CD4-positive, alpha-beta T cell treated with Interleukin-12 subunit alpha and Interleukin-12 subunit beta, for 1 hour (primary cell): ENCODE results near the gene WNT5B.
"Not testable (repeated sequence)": the region's sequence is repeated elsewhere in the genome, so short reads cannot be mapped to it uniquely, and the experiment has no call there.

Source experiments
- DNase-seq: peaks from one replicate; pipeline ENCODE4 v3.0.0-alpha.2; 2020

The WNT5B gene

DNA sequence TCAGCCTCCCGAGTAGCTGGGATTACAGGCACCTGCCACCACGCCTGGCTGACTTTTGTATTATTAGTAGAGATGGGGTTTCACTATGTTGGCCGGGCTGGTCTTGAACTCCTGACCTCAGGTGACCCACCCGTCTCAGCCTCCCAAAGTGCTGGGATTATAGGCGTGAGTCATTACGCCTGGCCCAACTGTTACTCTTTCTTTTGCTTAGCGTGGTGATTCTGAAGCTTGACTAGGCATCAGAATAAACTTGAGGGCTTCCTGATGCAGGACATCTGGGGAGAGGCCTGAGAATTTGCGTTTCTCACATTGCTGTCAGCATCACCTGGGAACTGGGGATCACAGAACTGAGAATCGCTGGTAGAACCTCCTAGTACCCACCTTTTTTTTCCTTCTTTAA is 26.3 kb upstream of the WNT5B start:
- not testable (repeated sequence) for DNase-seq

- DNase-seq: no peak
Measured at GRCh38 chr12:1603269-1603993, 25.6 kb upstream of the WNT5B start.

- no peak for DNase-seq
Measured at GRCh38 chr12:1604464-1604863, 24.6 kb upstream of the WNT5B start.

DNA sequence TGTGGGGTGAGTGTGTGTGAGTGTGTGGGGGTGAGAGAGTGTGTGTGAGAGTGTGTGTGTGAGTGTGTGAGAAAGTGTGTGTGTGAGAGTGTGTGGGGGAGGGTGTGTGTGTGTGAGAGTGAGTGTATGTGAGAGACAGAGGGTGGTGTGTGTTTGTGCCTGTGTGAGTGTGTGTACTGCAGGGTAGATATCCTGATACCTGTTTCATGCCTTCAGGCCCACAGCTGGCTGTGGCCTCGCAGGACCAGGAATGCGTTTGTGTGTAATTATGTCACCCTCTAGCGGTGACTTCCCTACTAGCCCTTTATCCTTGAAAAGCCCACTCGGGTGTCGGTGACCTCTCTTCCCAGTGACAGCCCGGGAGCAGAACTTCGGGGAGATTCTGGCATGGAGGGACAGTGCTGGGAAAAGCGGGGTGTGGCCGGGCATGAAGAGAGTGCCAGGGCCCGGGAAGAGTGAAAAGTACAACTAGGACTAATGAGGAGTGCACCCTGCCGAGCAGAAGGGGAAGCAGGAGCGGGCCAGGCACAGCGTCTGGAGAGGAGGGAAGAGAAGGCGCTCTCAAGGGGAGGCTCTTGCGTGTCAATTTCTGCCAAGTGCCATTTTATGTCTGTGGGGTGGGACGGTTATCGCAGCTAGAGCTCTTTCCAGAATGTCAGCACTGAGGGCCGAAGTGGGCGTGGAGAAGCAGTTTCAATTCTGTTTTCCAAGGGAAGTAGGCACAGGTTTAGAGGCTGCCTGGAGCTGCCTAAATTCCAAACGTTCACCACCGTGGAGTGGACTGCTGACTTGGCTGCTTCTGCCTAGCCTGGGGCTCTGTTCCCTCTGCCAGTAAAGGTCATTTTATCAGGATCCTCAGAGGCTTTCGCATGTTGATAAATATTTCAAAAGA is 23.7 kb upstream of the WNT5B start:
- peak; percentile 77 for DNase-seq

DNA sequence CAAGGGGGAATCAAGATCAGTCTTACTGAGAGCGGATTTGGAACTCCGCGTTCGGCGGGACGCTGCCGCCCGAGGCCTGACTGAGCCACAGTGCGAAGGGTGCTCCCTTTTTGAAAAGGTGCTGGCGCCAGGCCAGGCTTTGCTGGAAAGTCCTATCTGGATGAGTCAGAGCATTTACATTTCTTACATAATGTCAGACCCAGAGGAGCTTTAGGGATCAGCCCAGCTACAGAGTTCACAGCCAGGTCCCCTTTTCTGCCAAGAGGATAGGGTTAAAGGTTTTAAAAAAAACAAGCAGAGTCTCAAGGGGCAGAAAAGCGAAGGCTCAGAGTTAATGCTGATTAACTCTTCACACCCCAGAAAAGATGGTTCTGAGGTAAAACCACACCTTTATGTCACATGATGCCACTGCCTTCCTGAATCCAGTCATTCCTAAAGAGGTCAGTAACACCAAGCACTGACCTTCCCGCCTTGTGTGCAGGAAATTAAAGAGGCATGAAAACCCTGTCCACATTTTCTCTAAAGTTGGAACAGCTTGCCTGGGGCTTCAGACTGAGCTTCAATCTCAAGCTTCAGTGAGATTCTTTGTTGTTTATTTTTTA is 22.9 kb upstream of the WNT5B start:
- peak; percentile 39 for DNase-seq

- no peak for DNase-seq
Measured at GRCh38 chr12:1607940-1608712, 20.9 kb upstream of the WNT5B start.

GRCh38 chr12:1608713-1609119 is 20.3 kb upstream of the WNT5B start:
- no peak for DNase-seq

DNA sequence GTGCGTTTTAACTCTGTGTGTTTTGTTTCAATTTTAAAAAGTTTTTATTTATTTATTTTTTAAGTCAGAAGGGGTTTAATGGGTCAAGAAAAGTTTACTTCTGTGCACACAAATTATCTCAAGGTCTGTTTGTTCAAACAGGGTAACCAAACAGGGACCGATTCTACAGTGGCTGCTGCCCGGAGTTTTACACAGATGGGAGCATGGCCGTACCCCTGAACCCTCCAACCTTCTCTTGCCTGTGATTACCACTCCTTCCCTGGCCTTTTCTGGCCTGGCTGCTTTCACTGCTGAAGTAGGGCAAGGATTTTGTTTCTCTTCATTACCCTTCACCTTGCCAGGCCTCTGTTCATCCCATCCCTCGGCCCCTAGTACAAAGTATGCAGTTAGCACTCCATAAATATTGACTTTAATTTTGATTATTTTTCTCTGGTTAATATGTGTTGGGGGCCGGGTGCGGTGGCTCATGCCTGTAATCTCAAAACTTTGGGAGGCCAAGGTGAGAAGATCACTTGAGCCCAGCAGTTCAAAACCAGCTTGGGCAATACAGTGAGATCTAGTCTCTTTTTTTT is 18.9 kb upstream of the WNT5B start:
- no peak for DNase-seq

DNA sequence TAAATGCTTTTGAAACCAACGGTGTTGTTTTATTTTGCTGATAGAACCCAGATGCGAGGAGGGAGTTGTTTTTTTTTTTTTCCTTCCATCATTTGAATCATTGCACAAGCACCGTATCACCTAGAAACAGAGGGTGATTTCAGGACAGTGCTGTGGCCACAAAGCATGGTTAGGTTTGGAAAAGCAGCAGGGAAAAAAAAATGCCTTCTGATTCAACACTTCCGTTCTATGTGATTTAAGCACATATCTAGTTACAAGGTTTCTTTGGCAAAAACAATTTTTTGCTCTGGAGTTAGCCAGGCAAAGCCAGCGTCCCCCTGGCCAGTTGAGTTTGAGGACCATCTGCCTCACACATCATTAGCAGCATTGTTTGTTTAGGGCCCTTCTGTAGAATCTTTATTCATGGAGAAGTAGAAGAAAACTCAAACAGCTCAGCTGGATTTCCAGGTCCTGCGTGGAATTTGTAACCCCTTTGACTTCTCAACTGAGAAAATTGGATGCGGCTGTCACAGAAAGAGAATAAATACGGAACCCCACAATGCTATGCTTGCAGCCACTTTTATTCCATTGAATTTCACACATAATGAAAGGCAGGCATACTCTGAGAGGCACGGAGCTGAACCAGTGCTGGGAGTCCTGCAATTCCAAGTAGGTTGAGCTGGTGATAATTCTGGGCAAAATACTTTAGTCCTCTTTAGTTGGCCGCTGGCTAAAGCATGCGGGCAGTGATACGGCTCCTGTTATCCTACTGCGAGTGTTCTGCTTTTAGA is 17.0 kb upstream of the WNT5B start:
- DNase-seq: no peak

GRCh38 chr12:1613860-1614259 is 15.2 kb upstream of the WNT5B start:
- DNase-seq: no peak

GRCh38 chr12:1614360-1614759 is 14.7 kb upstream of the WNT5B start:
- DNase-seq: no peak

GRCh38 chr12:1616233-1617066 is 12.6 kb upstream of the WNT5B start:
- DNase-seq: no peak

- no peak for DNase-seq
Measured at GRCh38 chr12:1618489-1618888, 10.5 kb upstream of the WNT5B start.

DNA sequence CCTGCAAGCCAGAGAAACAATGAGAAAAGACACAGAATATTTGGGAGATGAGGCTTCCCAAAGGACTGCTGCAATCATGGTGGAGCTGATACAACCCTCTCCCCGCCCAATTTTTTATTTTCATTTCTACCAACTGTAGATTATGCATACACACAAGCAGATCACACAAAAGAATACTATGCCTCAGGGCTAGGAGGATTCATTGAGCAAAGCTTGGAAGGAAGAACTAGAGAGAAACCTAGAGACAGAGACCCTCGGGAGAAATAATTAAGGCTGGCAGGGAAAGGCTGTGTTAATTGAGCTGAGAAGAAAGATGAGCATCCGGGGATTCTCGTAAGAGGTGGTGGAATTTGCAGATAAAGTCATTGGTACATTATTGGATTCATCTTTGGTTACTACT is 9.9 kb upstream of the WNT5B start:
- no peak for DNase-seq

DNA sequence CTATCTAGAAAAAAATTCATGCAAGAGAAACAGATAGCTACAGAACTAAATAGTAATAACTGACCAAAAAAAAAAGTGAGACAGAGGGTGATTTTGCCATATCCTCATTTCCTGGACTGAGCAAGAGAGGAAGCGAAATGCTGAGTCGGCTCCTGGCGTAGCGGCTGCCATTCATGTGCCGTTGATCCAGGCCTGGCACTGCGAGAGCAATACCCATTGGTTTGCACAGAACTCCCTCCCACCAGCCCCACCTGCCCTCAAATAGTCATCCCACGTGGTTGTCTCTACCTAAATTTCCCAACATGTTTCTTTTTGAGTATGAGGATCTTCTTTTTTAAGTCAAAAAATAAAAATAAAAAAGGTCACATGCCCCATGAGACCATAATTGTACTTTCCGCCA is 9.4 kb upstream of the WNT5B start:
- DNase-seq: no peak

DNA sequence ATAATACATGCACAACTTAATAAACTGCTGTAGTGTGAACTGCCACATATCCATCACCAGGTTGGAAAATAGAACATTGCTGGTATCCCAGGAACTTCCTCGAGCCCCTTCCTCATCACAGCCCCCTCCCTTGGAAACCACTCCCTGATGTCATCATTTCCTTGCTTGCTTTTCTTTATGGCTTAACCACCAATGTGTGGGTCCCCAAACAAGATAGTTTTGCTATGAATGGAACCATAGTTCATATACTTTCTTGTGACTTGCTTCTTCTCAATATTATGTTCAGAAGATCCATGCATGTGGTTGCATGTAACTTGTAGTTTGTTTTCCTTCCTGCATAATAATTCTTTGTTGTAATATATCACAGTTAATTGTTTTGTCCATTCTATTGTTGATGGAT is 8.9 kb upstream of the WNT5B start:
- DNase-seq: no peak

GRCh38 chr12:1622406-1622805 is 6.6 kb upstream of the WNT5B start:
- DNase-seq: no peak

GRCh38 chr12:1629338-1630132 is 504 bp downstream of the WNT5B start:
- DNase-seq: no peak

- DNase-seq: no peak
Measured at GRCh38 chr12:1630133-1630826, 1.2 kb downstream of the WNT5B start.
